ENCODE results near the gene CGB3. TPM values are rescaled to one million over a fixed set of nuclear protein-coding genes. Genes with fewer than 3 reads are reported as not detected.

Gene CGB3
- total and polyA plus RNA-seq, 3 donors from 2014 or later = not detected

DNA sequence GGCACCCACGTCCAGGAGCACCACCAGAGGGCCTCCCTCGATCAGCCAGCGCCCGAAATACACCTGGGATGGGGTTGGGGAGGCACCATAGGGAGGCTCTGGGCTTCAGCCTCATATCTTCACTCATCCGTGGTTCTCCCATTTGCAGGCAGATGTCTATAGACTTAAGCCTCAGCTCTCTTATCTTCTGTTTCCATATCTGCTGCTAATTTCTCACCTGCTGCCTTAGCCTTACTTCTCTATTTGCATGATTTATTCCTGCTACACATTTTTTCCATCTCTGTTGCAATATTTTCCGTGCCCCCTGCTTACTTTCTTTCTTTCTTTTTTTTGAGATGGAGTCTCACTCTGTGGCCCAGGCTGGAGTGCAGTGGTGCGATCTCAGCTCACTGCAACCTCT is 36.8 kb downstream of the CGB3 start:
- Histone ChIP-seq H3K27me3 (no peaks in the 10 kb centered on the region), H3K36me3 (ENCODE audit: low read depth, missing control alignments) (no peaks in the 10 kb centered on the region), H3K27ac (no peak overlapping the region), H3K4me3 (no peak overlapping the region), H3K9me3 (no peaks in the 10 kb centered on the region), H3K4me1 (peaks cover 20% of the 10 kb centered on the region)
- 90 to 92% methylated on average over 5 to 7 of the region's 7 CpGs for WGBS, 2 donors
- no peak for DNase-seq
- TF ChIP-seq POLR2A (IDR thresholded peaks at IDR 0.05) = no peak
- TF ChIP-seq, protein P1, sequence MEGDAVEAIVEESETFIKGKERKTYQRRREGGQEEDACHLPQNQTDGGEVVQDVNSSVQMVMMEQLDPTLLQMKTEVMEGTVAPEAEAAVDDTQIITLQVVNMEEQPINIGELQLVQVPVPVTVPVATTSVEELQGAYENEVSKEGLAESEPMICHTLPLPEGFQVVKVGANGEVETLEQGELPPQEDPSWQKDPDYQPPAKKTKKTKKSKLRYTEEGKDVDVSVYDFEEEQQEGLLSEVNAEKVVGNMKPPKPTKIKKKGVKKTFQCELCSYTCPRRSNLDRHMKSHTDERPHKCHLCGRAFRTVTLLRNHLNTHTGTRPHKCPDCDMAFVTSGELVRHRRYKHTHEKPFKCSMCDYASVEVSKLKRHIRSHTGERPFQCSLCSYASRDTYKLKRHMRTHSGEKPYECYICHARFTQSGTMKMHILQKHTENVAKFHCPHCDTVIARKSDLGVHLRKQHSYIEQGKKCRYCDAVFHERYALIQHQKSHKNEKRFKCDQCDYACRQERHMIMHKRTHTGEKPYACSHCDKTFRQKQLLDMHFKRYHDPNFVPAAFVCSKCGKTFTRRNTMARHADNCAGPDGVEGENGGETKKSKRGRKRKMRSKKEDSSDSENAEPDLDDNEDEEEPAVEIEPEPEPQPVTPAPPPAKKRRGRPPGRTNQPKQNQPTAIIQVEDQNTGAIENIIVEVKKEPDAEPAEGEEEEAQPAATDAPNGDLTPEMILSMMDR (IDR thresholded peaks at IDR 0.05) = no peak
- intact Hi-C loops (cut with DNase I; ENCODE audit: low total_unique reads) = no loop called here

DNA sequence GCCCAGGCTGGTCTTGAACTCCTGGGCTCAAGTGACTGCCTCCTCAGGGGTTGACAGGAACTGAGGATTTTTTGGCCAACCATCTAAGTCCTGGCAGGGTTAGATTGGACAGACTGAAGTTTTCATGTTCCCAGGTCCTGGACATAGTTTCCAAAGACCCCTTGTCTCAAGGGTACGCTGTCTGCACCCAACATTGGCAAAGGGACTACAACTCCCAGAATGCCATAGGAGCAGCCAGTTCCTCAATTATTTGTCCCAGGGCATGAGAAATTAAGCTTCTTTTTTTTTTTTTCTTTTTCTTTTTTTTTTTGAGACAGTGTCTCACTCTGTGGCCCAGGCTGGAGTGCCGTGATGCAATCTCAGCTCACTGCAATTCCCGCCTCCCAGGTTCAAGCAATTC is 37.9 kb downstream of the CGB3 start:
- intact Hi-C loops (cut with DNase I; ENCODE audit: low total_unique reads) = no loop called here
- peaks cover 9% of the 10 kb centered on the region for H3K4me1 ChIP-seq
- H3K27ac ChIP-seq = no peak overlapping the region
- no peak for TF ChIP-seq POLR2A (IDR thresholded peaks at IDR 0.05)
- TF ChIP-seq, protein P1 (IDR thresholded peaks at IDR 0.05) = no peak
- no peak for DNase-seq
- WGBS, 2 donors = 84 to 94% methylated on average over 3 of the region's 3 CpGs
- H3K9me3 ChIP-seq = no peaks in the 10 kb centered on the region
- no peak overlapping the region for H3K4me3 ChIP-seq
- H3K27me3 ChIP-seq = no peaks in the 10 kb centered on the region
- no peaks in the 10 kb centered on the region for H3K36me3 ChIP-seq (ENCODE audit: low read depth, missing control alignments)

DNA sequence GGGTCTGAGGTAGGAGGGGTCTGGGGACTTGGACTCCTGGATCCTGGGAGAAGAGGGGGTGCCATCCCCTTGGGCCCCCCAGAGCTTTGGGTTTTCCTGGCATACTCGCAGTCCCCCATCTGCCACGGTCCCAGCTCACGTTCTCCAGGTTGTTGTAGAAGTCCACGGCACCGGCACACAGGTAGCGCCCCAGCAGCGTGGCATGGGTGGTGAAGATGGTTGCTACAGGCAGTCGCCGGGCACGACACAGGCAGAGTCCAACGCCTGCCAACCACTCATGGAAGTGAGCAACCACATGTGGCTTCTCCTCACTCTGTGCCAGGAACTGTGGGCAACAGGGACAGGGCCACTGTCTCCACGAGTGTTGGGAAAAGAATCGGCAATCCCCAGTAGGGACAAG is 38.4 kb downstream of the CGB3 start:
- Histone ChIP-seq H3K4me1 (peaks cover 8% of the 10 kb centered on the region), H3K27me3 (no peaks in the 10 kb centered on the region), H3K36me3 (ENCODE audit: low read depth, missing control alignments) (no peaks in the 10 kb centered on the region), H3K27ac (no peak overlapping the region), H3K4me3 (no peak overlapping the region), H3K9me3 (no peaks in the 10 kb centered on the region)
- intact Hi-C loops (cut with DNase I; ENCODE audit: low total_unique reads) = no loop called here
- WGBS, 2 donors = 93 to 98% methylated on average over 9 to 13 of the region's 13 CpGs
- TF ChIP-seq, protein P1 (IDR thresholded peaks at IDR 0.05) = no peak
- TF ChIP-seq POLR2A (IDR thresholded peaks at IDR 0.05) = no peak
- no peak for DNase-seq

DNA sequence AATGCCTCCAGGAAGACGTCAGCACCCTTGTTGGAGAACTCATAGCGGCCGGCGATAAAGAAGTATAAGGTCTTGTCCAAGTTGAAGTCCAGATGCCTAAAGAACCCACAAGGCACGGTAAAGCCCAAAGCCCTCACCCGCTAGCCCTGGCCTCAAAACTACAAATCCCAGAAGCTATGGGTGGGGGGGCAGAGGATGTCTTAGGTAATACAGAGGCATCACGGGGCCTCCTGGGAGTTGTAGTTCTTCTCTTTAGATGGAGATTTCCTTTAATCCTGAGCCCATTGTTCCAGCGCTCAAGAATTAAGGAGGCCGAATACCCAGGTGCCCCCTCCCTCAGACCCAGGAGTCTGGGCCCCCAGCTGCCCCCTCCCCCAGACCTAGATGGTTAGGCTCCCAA is 41.9 kb downstream of the CGB3 start:
- Histone ChIP-seq H3K9me3 (no peaks in the 10 kb centered on the region), H3K36me3 (ENCODE audit: low read depth, missing control alignments) (no peaks in the 10 kb centered on the region), H3K27ac (no peak overlapping the region), H3K27me3 (no peaks in the 10 kb centered on the region), H3K4me3 (no peak overlapping the region), H3K4me1 (no peaks in the 10 kb centered on the region)
- intact Hi-C loops (cut with DNase I; ENCODE audit: low total_unique reads) = no loop called here
- no peak for DNase-seq
- WGBS, 2 donors = 89 to 90% methylated on average over 2 to 9 of the region's 9 CpGs
- TF ChIP-seq POLR2A (IDR thresholded peaks at IDR 0.05) = no peak
- TF ChIP-seq, protein P1 (IDR thresholded peaks at IDR 0.05) = no peak

DNA sequence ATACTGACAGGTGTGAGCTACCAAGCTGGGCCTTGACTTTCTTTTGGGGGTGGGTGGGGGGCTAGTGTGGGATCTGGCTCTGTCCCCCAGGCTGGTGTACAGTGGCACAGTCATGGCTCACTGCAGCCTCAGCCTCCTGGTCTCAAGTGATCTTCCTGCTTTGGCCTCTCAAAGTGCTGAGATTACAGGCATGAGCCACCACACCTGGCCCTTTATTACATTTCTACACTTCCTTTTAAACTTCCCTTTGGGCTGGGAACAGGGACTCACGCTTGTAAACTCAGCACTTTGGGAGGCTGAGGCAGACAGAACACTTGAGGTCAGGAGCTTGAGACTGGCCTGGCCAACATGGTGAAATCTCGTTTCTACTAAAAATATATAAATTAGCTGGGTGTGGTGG is 47.1 kb downstream of the CGB3 start:
- no peak overlapping the region for H3K27ac ChIP-seq
- H3K4me3 ChIP-seq = no peak overlapping the region
- H3K36me3 ChIP-seq (ENCODE audit: low read depth, missing control alignments) = no peaks in the 10 kb centered on the region
- WGBS, 2 donors = 86 to 91% methylated on average over 2 of the region's 2 CpGs
- no peaks in the 10 kb centered on the region for H3K9me3 ChIP-seq
- H3K4me1 ChIP-seq = no peaks in the 10 kb centered on the region
- no peak for DNase-seq
- no peaks in the 10 kb centered on the region for H3K27me3 ChIP-seq
- TF ChIP-seq, protein P1 (IDR thresholded peaks at IDR 0.05) = no peak
- TF ChIP-seq POLR2A (IDR thresholded peaks at IDR 0.05) = no peak
- intact Hi-C loops (cut with DNase I; ENCODE audit: low total_unique reads) = loop anchor here (10.0 kb wide), 1 partner anchor 182 kb away; no protein-coding TSS in a partner anchor
